GM11168 (cell line): Measurements from ENCODE around the gene NTM.

Experiments used
- in situ Hi-C: fragments of 300-500 bp; cut with MboI; formaldehyde crosslinking; loops from one replicate; pipeline ENCODE4 v1.12.0; 2022; ENCODE audit warnings: low sequenced_read_pairs; ENCODE audit not compliant: unreplicated experiment

Gene NTM

DNA sequence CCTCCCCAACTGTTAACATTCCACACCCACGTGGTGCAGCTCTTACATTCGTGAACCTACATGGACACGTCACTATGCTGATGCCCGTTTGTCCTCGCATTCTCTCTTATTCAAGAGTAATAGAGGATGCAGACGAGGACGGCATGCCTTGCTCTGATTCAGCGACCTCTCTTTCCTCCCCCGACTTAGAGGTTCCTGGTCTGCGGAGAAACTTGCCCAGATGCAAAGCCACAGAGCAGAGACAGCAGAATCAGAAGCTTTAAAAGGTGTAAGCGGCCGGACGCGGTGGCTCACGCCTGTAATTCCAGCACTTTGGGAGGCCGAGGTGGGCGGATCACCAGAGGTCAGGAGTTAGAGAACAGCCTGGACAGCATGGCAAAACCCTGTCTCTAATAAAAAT, 288.0 kb downstream of the NTM start:
- in situ Hi-C loops, result no loop called here

DNA sequence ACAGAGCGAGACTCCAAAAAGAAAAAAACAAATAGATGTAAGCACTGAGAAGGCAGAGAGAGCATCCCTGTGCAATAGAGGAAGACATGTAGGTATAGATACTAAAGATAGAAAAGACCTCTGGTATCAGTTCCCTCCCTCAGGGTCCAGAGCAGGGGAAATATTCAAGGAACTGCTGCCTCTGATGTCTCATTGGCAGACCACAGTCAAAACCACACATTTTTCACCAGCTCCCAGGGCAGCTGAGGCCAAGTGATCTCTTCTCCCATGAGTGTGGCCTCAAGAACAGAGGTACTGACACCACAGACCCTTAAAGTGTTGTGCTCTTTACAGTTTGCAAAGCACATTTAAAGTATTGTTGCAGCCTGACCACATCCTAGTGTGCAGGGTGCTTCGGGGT, 288.5 kb downstream of the NTM start:
- in situ Hi-C loops, result no loop called here

DNA sequence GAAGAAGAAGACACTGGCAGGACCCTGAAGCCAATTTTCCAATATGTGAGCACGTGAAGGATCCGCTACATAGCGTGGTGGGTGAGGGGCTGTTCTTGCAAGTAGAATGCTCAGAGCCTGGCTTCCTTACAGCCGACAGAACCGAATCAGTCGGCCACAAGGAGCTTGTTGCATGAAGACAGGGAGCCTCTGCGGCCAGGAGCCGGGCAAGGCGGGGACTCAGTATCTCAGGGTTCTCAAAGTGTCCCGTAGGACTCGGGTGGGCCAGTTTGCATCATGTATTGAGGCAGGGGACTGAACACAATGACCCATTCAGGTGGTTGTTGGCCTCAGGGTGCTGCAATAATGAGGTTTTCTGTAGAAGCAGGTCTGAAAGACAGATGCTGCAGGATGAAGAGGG, 289.5 kb downstream of the NTM start:
- in situ Hi-C loops, result no loop called here

- in situ Hi-C loops, result no loop called here
Observed at GRCh38 chr11:131661132-131661531, 290.7 kb downstream of the NTM start.

GRCh38 chr11:131662317-131662972, 292.0 kb downstream of the NTM start:
- in situ Hi-C loops, result no loop called here

DNA sequence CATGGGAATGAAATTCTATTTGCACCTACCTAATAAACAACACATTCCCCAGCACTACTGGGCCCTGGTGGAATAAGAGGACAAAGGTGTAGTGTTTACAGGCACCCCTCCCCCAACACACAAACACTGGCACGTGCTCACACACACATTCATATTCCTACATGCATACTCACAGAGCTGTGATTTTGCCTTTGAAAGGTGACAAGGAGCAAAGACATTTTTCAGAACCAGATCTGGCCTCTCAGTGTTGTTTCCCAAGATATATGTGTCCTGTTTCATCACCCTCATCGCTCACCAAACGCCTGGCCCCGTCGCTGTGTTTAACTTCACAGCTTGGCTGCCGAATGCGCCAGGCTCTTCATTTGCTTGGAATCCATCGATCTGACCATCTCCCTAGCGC, 292.6 kb downstream of the NTM start:
- in situ Hi-C loops, result no loop called here

- in situ Hi-C loops, result no loop called here
Observed at GRCh38 chr11:131663405-131664200, 293.2 kb downstream of the NTM start.

DNA sequence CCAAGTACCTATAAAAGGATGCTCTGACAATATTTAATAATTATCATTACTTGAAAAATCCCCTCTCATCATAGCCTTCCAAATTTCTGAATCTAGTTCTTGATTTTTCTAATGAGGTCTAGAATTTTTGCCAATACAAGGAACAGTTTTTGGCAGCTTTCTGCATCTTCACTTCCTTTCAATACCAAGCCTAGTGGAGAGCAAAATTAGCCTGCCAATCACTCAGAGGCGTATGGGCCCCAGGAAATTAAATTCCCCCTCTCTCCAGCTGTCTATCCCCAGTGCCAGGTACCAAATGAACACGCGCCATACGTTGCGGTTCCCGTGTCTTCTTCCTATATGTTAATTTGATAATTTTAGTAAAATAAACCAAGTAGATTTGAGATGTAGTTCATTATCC, 293.9 kb downstream of the NTM start:
- in situ Hi-C loops, result no loop called here

- in situ Hi-C loops, result no loop called here
Observed at GRCh38 chr11:131664816-131665215, 294.4 kb downstream of the NTM start.

DNA sequence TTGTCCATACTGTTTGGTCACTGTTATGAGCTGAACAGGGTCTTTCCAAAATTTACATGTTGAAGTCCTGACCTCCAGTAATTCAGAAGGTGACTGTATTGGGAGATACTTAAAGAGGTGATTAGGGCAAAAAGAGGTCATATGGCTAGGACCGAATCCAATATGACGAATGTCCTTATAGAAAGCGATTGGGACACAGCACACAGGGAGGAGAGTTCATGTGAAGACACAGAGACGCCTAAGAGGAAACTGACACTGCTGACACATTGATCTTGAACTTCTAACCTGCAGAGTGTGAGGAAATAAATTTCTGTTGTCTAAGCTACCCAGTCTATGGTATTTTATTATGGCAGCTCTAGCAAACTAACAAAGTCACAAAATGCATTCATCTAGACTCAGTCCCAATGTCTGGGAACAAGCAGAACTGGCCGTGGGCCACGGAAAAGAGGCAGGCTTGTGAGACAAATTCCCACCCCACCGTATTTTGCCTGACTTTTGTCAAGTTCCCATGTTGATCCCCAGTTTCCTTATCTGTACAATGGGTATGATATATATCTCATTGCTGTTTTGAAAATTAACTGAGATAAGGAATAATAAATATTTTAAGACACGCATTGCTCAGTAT, 295.0 kb downstream of the NTM start:
- in situ Hi-C loops, result no loop called here

GRCh38 chr11:131666006-131666405, 295.6 kb downstream of the NTM start:
- in situ Hi-C loops, result no loop called here

- in situ Hi-C loops, result no loop called here
Observed at GRCh38 chr11:131666617-131667016, 296.2 kb downstream of the NTM start.

DNA sequence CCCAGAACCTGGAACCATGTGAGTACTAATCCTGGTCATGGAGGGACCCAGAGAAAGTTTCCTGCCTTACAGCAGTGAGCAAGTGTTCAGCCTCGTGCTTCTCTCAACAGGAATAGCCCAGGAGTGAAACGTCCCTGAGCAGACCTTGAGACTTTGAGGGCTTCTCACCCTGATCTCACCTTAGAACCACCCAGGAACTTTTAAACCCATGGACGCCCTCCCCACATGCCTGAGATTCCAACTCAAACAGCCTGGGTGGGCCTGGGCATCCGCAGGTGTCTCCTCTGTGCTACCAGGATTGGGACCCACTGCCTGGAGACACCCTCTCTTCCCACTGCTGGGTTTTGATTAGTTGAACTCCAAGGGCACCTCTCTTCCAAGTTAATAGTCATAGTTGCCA, 297.2 kb downstream of the NTM start:
- in situ Hi-C loops, result no loop called here

- in situ Hi-C loops, result no loop called here
Observed at GRCh38 chr11:131668500-131669400, 298.3 kb downstream of the NTM start.

GRCh38 chr11:131669401-131669780, 299.0 kb downstream of the NTM start:
- in situ Hi-C loops, result no loop called here

GRCh38 chr11:131670876-131671275, 300.5 kb downstream of the NTM start:
- in situ Hi-C loops, result loop anchor here (10.0 kb wide), 1 partner anchor 596 kb away; no protein-coding TSS in a partner anchor

- in situ Hi-C loops, result loop anchor here (10.0 kb wide), 1 partner anchor 597 kb away; no protein-coding TSS in a partner anchor
Observed at GRCh38 chr11:131671320-131671719, 300.9 kb downstream of the NTM start.

DNA sequence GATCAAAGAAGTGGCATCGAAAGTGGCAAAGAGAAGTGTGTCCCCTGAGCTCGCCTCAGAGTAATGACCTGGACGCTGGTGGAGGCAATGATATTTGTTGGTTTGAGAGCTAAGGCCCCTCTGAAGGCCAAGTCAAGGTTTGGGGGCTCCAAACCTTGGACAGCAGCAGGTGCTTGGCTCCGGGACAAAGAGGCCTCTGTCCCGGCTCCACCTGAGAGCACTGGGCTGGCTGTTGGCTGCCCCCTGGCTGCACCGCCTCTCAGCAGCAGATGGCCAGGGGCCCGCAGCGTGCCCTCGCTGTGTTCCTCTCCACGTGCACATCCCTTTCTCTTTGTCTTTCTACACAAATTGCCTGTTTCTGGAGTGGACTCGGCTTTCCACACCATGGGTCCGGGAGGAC, 301.3 kb downstream of the NTM start:
- in situ Hi-C loops, result loop anchor here (10.0 kb wide), 1 partner anchor 597 kb away; no protein-coding TSS in a partner anchor

GRCh38 chr11:131672191-131672590, 301.8 kb downstream of the NTM start:
- in situ Hi-C loops, result loop anchor here (10.0 kb wide), 1 partner anchor 597 kb away; no protein-coding TSS in a partner anchor
